Parathyroid adenoma (tissue), 2 donors: ENCODE results near the gene ALS2CL.

ENCODE experiments used
- H2AFZ ChIP-seq: fragments of 300-600 bp; sonication (generic); one replicate; pipeline ENCODE4 v1.7.0; 2017; ENCODE audit warnings: antibody characterized with exemption, mild to moderate bottlenecking
- H3K27ac ChIP-seq: fragments of 300-600 bp; sonication (generic); one replicate; pipeline ENCODE4 v1.7.0; 2017
- H3K27me3 ChIP-seq: fragments of 300-600 bp; sonication (generic); one replicate; pipeline ENCODE4 v1.7.0; 2017; ENCODE audit warnings: low read length; ENCODE audit not compliant: control insufficient read depth, insufficient read depth
- H3K36me3 ChIP-seq: fragments of 300-600 bp; sonication (generic); one replicate; pipeline ENCODE4 v1.7.0; 2017; ENCODE audit warnings: low read length; ENCODE audit not compliant: control insufficient read depth, insufficient read depth
- H3K4me1 ChIP-seq: fragments of 300-600 bp; sonication (generic); one replicate; pipeline ENCODE4 v1.7.0; 2017; ENCODE audit warnings: control low read depth
- H3K4me2 ChIP-seq: fragments of 300-600 bp; sonication (generic); one replicate; pipeline ENCODE4 v1.7.0; 2017; ENCODE audit warnings: low read length
- H3K4me3 ChIP-seq: fragments of 300-600 bp; sonication (generic); one replicate; pipeline ENCODE4 v1.7.0; 2017; ENCODE audit warnings: low read depth, low read length
- H3K79me2 ChIP-seq: fragments of 300-600 bp; sonication (generic); one replicate; pipeline ENCODE4 v1.7.0; 2017; ENCODE audit warnings: control low read depth
- H3K9ac ChIP-seq: fragments of 300-600 bp; sonication (generic); one replicate; pipeline ENCODE4 v1.7.0; 2017; ENCODE audit warnings: mild to moderate bottlenecking
- H3K9me3 ChIP-seq: fragments of 300-600 bp; sonication (generic); one replicate; pipeline ENCODE4 v1.7.0; 2017; ENCODE audit warnings: low read length; ENCODE audit not compliant: control insufficient read depth
- CTCF ChIP-seq: fragments of 300-600 bp; sonication (generic); IDR thresholded peaks from one replicate; pipeline ENCODE4 v1.7.0; 2017; ENCODE audit warnings: antibody characterized with exemption, mild to moderate bottlenecking
- donor health status: primary hyperparathyroidism.

Gene ALS2CL

DNA sequence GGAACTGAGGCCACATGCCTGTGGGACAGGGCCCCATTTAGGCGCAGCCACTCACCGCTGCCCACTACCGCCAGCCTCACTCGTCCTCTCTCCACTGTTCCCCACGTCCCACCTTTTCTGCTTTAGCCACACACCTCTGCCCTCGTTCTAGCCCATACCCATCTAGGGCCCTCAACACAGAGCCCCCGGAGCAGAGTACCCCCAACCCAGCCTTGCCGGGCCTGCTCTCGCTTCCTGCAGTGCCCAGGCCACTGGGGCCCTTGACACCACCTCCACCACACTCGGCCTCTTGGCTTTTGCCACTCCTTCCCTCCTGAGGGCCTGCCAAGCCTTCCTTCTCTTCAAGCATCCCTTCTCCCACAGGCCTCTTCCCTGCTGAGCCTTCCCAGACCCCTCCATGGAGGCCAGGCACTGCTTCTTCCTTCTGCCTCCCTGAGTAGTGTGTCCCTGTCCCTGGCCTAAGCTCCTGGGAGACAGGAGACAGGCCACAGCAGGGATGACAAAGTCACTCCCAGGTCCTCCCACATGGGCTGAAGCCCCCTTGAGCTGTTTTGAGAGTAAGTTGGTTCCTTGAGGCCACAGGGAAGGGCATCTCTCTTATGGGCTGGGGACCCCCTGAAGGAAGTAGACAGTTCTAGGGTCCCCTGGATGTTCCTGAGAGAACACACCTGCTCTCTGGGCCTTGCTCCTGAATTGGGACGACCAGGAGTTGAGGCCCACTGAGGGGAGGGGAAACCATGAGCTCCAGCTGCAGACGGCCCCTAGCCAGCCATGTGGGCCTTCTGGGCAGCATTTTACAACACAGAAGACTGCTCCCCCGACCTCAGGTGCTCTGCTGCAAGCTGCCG, 19.8 kb upstream of the ALS2CL start:
- no peaks in the 10 kb centered on the region for H3K36me3 ChIP-seq
- H3K9ac ChIP-seq: no peak overlapping the region
- no peak for TF ChIP-seq CTCF
- H3K9me3 ChIP-seq: no peaks in the 10 kb centered on the region
- no peaks in the 10 kb centered on the region for H3K4me1 ChIP-seq
- no peaks in the 10 kb centered on the region for H3K79me2 ChIP-seq
- no peak overlapping the region for H3K27ac ChIP-seq
- H3K27me3 ChIP-seq: no peaks in the 10 kb centered on the region
- H3K4me2 ChIP-seq: no peak overlapping the region
- no peak overlapping the region for H3K4me3 ChIP-seq
- H2AFZ ChIP-seq: no peak overlapping the region

DNA sequence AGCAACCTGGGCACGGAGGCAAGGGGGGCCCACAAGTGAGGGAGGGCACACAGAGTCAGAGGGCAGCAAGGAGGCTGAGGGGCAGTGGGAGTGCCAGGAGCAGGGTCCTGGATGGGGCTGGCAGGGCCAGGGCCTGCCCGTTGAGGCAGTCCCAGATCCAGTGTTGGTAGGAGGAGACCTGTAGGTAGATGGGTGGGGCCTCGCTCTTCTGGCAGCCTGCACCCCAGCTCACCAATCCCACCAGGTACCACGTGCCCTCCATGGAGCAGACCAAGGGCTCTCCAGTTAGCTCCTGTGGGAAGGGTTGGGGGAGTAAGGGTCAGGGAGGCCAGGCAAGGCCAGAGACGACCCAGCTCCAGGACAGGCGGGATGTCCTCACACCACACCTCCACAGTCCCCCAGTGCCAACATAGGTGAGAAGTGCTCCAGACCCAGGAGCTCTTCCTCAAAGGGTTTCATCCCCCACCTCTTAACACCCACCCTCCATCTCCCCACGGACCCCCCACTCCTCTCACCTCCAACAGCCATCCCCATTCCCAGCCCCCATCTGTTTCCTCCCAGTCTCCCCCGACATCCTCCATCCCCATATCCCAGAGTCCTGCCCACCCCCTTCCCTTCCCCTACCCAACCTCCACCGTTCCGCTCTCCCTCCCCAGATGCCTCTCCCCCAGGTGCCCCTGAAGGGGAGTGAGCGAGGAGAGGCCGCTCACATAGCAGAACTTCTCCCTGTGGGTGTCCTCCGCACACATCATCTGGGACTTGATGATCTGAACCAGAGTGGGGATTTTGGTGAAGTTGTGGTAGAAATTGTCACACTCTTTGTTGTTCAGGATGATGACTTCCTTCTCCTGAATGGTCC, 18.9 kb upstream of the ALS2CL start:
- Histone ChIP-seq H3K27me3 (no peaks in the 10 kb centered on the region), H3K4me3 (no peak overlapping the region), H3K9me3 (no peaks in the 10 kb centered on the region), H2AFZ (no peak overlapping the region), H3K9ac (no peak overlapping the region), H3K27ac (no peak overlapping the region), H3K4me2 (no peak overlapping the region), H3K36me3 (no peaks in the 10 kb centered on the region), H3K79me2 (no peaks in the 10 kb centered on the region), H3K4me1 (no peaks in the 10 kb centered on the region)
- TF ChIP-seq CTCF: no peak

DNA sequence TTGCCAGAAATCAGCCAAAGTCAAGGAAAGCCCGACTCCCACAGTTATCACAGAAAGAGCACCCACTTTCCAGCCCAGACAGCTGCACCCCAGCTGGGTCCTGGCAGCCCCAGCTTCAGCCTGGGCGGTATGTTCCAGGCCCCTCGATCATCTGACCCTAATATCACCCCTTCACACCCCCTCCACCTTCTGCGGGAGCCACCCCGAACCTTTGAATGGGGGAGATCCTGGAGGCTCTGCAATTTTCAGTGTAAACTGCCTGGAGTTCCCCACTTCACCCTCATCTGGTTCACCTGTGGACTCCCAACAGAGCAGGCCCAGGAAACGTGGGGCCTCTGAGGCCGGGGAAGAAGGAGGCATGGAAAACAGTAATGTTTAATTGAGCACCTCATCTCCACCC, 18.3 kb upstream of the ALS2CL start:
- no peak for TF ChIP-seq CTCF
- H3K4me3 ChIP-seq: no peak overlapping the region
- H2AFZ ChIP-seq: no peak overlapping the region
- H3K4me2 ChIP-seq: no peak overlapping the region
- no peaks in the 10 kb centered on the region for H3K9me3 ChIP-seq
- H3K27ac ChIP-seq: no peak overlapping the region
- no peaks in the 10 kb centered on the region for H3K36me3 ChIP-seq
- H3K9ac ChIP-seq: no peak overlapping the region
- H3K79me2 ChIP-seq: no peaks in the 10 kb centered on the region
- no peaks in the 10 kb centered on the region for H3K27me3 ChIP-seq
- no peaks in the 10 kb centered on the region for H3K4me1 ChIP-seq

GRCh38 chr3:46711305-46711704, 17.8 kb upstream of the ALS2CL start:
- no peak for TF ChIP-seq CTCF
- Histone ChIP-seq H3K4me3 (no peak overlapping the region), H3K4me1 (no peaks in the 10 kb centered on the region)

More at GRCh38 chr3:46711305-46711704, 17.8 kb upstream of the ALS2CL start:
- H2AFZ ChIP-seq: no peak overlapping the region
- H3K4me2 ChIP-seq: no peak overlapping the region
- no peak overlapping the region for H3K9ac ChIP-seq
- no peak overlapping the region for H3K27ac ChIP-seq
- no peaks in the 10 kb centered on the region for H3K36me3 ChIP-seq
- H3K79me2 ChIP-seq: no peaks in the 10 kb centered on the region
- H3K27me3 ChIP-seq: no peaks in the 10 kb centered on the region
- no peaks in the 10 kb centered on the region for H3K9me3 ChIP-seq
